ENCODE data around the gene TRMU. TPM values are rescaled to one million over a fixed set of nuclear protein-coding genes. Genes with fewer than 3 reads are reported as not detected.
"Not testable (repeated sequence)": the region's sequence is repeated elsewhere in the genome, so short reads cannot be mapped to it uniquely, and the experiment has no call there.

The TRMU gene
- total RNA-seq, 1 donor from 2014 or later: 27.3 TPM

- H3K9me3 Mint-ChIP-seq (ENCODE audit: low read depth): no peaks in the 10 kb centered on the region
- no peak overlapping the region for H3K27ac Mint-ChIP-seq (ENCODE audit: unreplicated experiment)
- peaks cover 17% of the 10 kb centered on the region for H3K4me1 Mint-ChIP-seq (ENCODE audit: low read depth)
- no peak overlapping the region for H3K4me3 Mint-ChIP-seq (ENCODE audit: unreplicated experiment)
- no peak for TF ChIP-seq CTCF (IDR thresholded peaks at IDR 0.05)
- peaks cover 7% of the 10 kb centered on the region for H3K36me3 Mint-ChIP-seq (ENCODE audit: low read depth)
- H3K27me3 Mint-ChIP-seq (ENCODE audit: low read depth): no peaks in the 10 kb centered on the region
- DNase-seq (ENCODE audit: low spot score): no peak
Measured at GRCh38 chr22:46392137-46392844, 56.8 kb downstream of the TRMU start.

- H3K27ac Mint-ChIP-seq (ENCODE audit: unreplicated experiment): no peak overlapping the region
- TF ChIP-seq CTCF (IDR thresholded peaks at IDR 0.05): no peak
- peaks cover 10% of the 10 kb centered on the region for H3K36me3 Mint-ChIP-seq (ENCODE audit: low read depth)
- DNase-seq (ENCODE audit: low spot score): peak; percentile 75
- no peak overlapping the region for H3K4me3 Mint-ChIP-seq (ENCODE audit: unreplicated experiment)
- no peaks in the 10 kb centered on the region for H3K27me3 Mint-ChIP-seq (ENCODE audit: low read depth)
- peaks cover 17% of the 10 kb centered on the region for H3K4me1 Mint-ChIP-seq (ENCODE audit: low read depth)
- no peaks in the 10 kb centered on the region for H3K9me3 Mint-ChIP-seq (ENCODE audit: low read depth)
Measured at GRCh38 chr22:46393873-46394272, 58.4 kb downstream of the TRMU start.

- peak; percentile 55 for DNase-seq (ENCODE audit: low spot score)
- no peak overlapping the region for H3K27ac Mint-ChIP-seq (ENCODE audit: unreplicated experiment)
- no peak for TF ChIP-seq CTCF (IDR thresholded peaks at IDR 0.05)
- no peaks in the 10 kb centered on the region for H3K9me3 Mint-ChIP-seq (ENCODE audit: low read depth)
- H3K36me3 Mint-ChIP-seq (ENCODE audit: low read depth): peaks cover 12% of the 10 kb centered on the region
- no peaks in the 10 kb centered on the region for H3K27me3 Mint-ChIP-seq (ENCODE audit: low read depth)
- peaks cover 17% of the 10 kb centered on the region for H3K4me1 Mint-ChIP-seq (ENCODE audit: low read depth)
- H3K4me3 Mint-ChIP-seq (ENCODE audit: unreplicated experiment): no peak overlapping the region
Measured at GRCh38 chr22:46394622-46395021, 59.1 kb downstream of the TRMU start.

- peaks cover 13% of the 10 kb centered on the region for H3K4me1 Mint-ChIP-seq (ENCODE audit: low read depth)
- peaks cover 14% of the 10 kb centered on the region for H3K36me3 Mint-ChIP-seq (ENCODE audit: low read depth)
- H3K27ac Mint-ChIP-seq (ENCODE audit: unreplicated experiment): no peak overlapping the region
- H3K27me3 Mint-ChIP-seq (ENCODE audit: low read depth): no peaks in the 10 kb centered on the region
- no peaks in the 10 kb centered on the region for H3K9me3 Mint-ChIP-seq (ENCODE audit: low read depth)
- TF ChIP-seq CTCF (IDR thresholded peaks at IDR 0.05): no peak
- H3K4me3 Mint-ChIP-seq (ENCODE audit: unreplicated experiment): no peak overlapping the region
- DNase-seq (ENCODE audit: low spot score): peak; percentile 64
Measured at GRCh38 chr22:46395145-46395544, 59.6 kb downstream of the TRMU start.

GRCh38 chr22:46397049-46397448, 61.5 kb downstream of the TRMU start:
- not testable (repeated sequence) for DNase-seq (ENCODE audit: low spot score); H3K27ac Mint-ChIP-seq (ENCODE audit: unreplicated experiment); H3K4me1 Mint-ChIP-seq (ENCODE audit: low read depth); H3K4me3 Mint-ChIP-seq (ENCODE audit: unreplicated experiment); H3K27me3 Mint-ChIP-seq (ENCODE audit: low read depth); H3K9me3 Mint-ChIP-seq (ENCODE audit: low read depth)
- H3K36me3 Mint-ChIP-seq (ENCODE audit: low read depth): peaks cover 14% of the 10 kb centered on the region

GRCh38 chr22:46397514-46397913, 62.0 kb downstream of the TRMU start:
- H3K27me3 Mint-ChIP-seq (ENCODE audit: low read depth): no peaks in the 10 kb centered on the region
- H3K4me3 Mint-ChIP-seq (ENCODE audit: unreplicated experiment): no peak overlapping the region
- peaks cover 14% of the 10 kb centered on the region for H3K36me3 Mint-ChIP-seq (ENCODE audit: low read depth)
- no peak overlapping the region for H3K27ac Mint-ChIP-seq (ENCODE audit: unreplicated experiment)
- no peak for TF ChIP-seq CTCF (IDR thresholded peaks at IDR 0.05)
- H3K9me3 Mint-ChIP-seq (ENCODE audit: low read depth): no peaks in the 10 kb centered on the region
- H3K4me1 Mint-ChIP-seq (ENCODE audit: low read depth): no peaks in the 10 kb centered on the region
- no peak for DNase-seq (ENCODE audit: low spot score)
